ENCODE measurements around the gene C1orf21.

The C1orf21 gene

GRCh38 chr1:184557423-184558347 is 170.9 kb downstream of the C1orf21 start:
- Histone ChIP-seq H3K79me1 (ENCODE audit: low read length) (no peaks in the 10 kb centered on the region), H2BK12ac (ENCODE audit: low read length) (no peak overlapping the region), H3K79me2 (ENCODE audit: control insufficient read depth, insufficient read depth, low read length, poor library complexity) (no peaks in the 10 kb centered on the region), H3K23ac (ENCODE audit: low read length) (no peak overlapping the region), H3K36me3 (ENCODE audit: control insufficient read depth in 1 of 2, insufficient read depth in 2 of 2, low read length in 2 of 2) (no peaks in the 10 kb centered on the region), H3K27ac (ENCODE audit: low read depth, low read length) (no peak overlapping the region), H3K18ac (ENCODE audit: low read length) (no peak overlapping the region), H3K14ac (ENCODE audit: low read length) (no peak overlapping the region), H3K27me3 (ENCODE audit: insufficient read depth, low read length) (no peaks in the 10 kb centered on the region), H2BK120ac (ENCODE audit: insufficient read depth, low read length, poor library complexity) (no peak overlapping the region), H2AFZ (ENCODE audit: insufficient read depth, low read length, poor library complexity) (no peak overlapping the region), H4K12ac (ENCODE audit: low read depth, low read length) (no peak overlapping the region), H3K4ac (ENCODE audit: low read depth, low read length) (no peak overlapping the region), H3K9ac (ENCODE audit: low read length) (no peak overlapping the region), H3K4me2 (ENCODE audit: low read length) (no peak overlapping the region), H3K4me3 (ENCODE audit: low read depth, low read length) (no peak overlapping the region), H2BK5ac (ENCODE audit: low read depth, low read length, poor library complexity) (no peak overlapping the region), H2AK5ac (ENCODE audit: low read length) (no peak overlapping the region), H3K4me1 (ENCODE audit: control insufficient read depth in 1 of 2, insufficient read depth in 2 of 2, low read length in 2 of 2) (no peaks in the 10 kb centered on the region), H4K8ac (ENCODE audit: low read depth, low read length) (no peak overlapping the region), H3K9me3 (ENCODE audit: insufficient read depth, low read depth, low read length) (no peaks in the 10 kb centered on the region), H4K91ac (ENCODE audit: low read depth, low read length) (no peak overlapping the region)
- DNase-seq, result no peak
- no CpG with 5 or more reads among the region's 3 CpGs for WGBS (ENCODE audit: extremely low coverage, insufficient coverage, insufficient read length)

- Histone ChIP-seq H3K4me2 (ENCODE audit: low read length) (no peak overlapping the region), H3K9ac (ENCODE audit: low read length) (no peak overlapping the region), H3K23ac (ENCODE audit: low read length) (no peak overlapping the region), H3K18ac (ENCODE audit: low read length) (no peak overlapping the region), H4K8ac (ENCODE audit: low read depth, low read length) (no peak overlapping the region), H2AFZ (ENCODE audit: insufficient read depth, low read length, poor library complexity) (no peak overlapping the region), H3K14ac (ENCODE audit: low read length) (no peak overlapping the region), H3K79me1 (ENCODE audit: low read length) (no peaks in the 10 kb centered on the region), H3K4me1 (ENCODE audit: control insufficient read depth in 1 of 2, insufficient read depth in 2 of 2, low read length in 2 of 2) (no peaks in the 10 kb centered on the region), H4K12ac (ENCODE audit: low read depth, low read length) (no peak overlapping the region), H3K27me3 (ENCODE audit: insufficient read depth, low read length) (no peaks in the 10 kb centered on the region), H3K36me3 (ENCODE audit: control insufficient read depth in 1 of 2, insufficient read depth in 2 of 2, low read length in 2 of 2) (no peaks in the 10 kb centered on the region), H2BK5ac (ENCODE audit: low read depth, low read length, poor library complexity) (no peak overlapping the region), H2BK12ac (ENCODE audit: low read length) (no peak overlapping the region), H3K9me3 (ENCODE audit: insufficient read depth, low read depth, low read length) (no peaks in the 10 kb centered on the region), H4K91ac (ENCODE audit: low read depth, low read length) (no peak overlapping the region), H3K27ac (ENCODE audit: low read depth, low read length) (no peak overlapping the region), H2BK120ac (ENCODE audit: insufficient read depth, low read length, poor library complexity) (no peak overlapping the region), H3K79me2 (ENCODE audit: control insufficient read depth, insufficient read depth, low read length, poor library complexity) (no peaks in the 10 kb centered on the region), H2AK5ac (ENCODE audit: low read length) (no peak overlapping the region), H3K4ac (ENCODE audit: low read depth, low read length) (no peak overlapping the region), H3K4me3 (ENCODE audit: low read depth, low read length) (no peak overlapping the region)
- peak; percentile 3 to 31 for DNase-seq
Observed at GRCh38 chr1:184558691-184559090, 171.9 kb downstream of the C1orf21 start.

GRCh38 chr1:184559117-184559713 is 172.4 kb downstream of the C1orf21 start:
- Histone ChIP-seq H2BK120ac (ENCODE audit: insufficient read depth, low read length, poor library complexity) (no peak overlapping the region), H4K8ac (ENCODE audit: low read depth, low read length) (no peak overlapping the region), H3K4me3 (ENCODE audit: low read depth, low read length) (no peak overlapping the region), H3K14ac (ENCODE audit: low read length) (no peak overlapping the region), H2AFZ (ENCODE audit: insufficient read depth, low read length, poor library complexity) (no peak overlapping the region), H2AK5ac (ENCODE audit: low read length) (no peak overlapping the region), H3K4me2 (ENCODE audit: low read length) (no peak overlapping the region), H3K23ac (ENCODE audit: low read length) (no peak overlapping the region), H3K9ac (ENCODE audit: low read length) (no peak overlapping the region), H3K4me1 (ENCODE audit: control insufficient read depth in 1 of 2, insufficient read depth in 2 of 2, low read length in 2 of 2) (no peaks in the 10 kb centered on the region), H3K79me1 (ENCODE audit: low read length) (no peaks in the 10 kb centered on the region), H4K12ac (ENCODE audit: low read depth, low read length) (no peak overlapping the region), H3K27me3 (ENCODE audit: insufficient read depth, low read length) (no peaks in the 10 kb centered on the region), H3K9me3 (ENCODE audit: insufficient read depth, low read depth, low read length) (no peaks in the 10 kb centered on the region), H3K79me2 (ENCODE audit: control insufficient read depth, insufficient read depth, low read length, poor library complexity) (no peaks in the 10 kb centered on the region), H3K36me3 (ENCODE audit: control insufficient read depth in 1 of 2, insufficient read depth in 2 of 2, low read length in 2 of 2) (no peaks in the 10 kb centered on the region), H2BK12ac (ENCODE audit: low read length) (no peak overlapping the region), H3K27ac (ENCODE audit: low read depth, low read length) (no peak overlapping the region), H3K4ac (ENCODE audit: low read depth, low read length) (no peak overlapping the region), H2BK5ac (ENCODE audit: low read depth, low read length, poor library complexity) (no peak overlapping the region), H4K91ac (ENCODE audit: low read depth, low read length) (no peak overlapping the region), H3K18ac (ENCODE audit: low read length) (no peak overlapping the region)
- DNase-seq, result no peak
- WGBS (ENCODE audit: extremely low coverage, insufficient coverage, insufficient read length), result no CpG with 5 or more reads among the region's 1 CpG

GRCh38 chr1:184562806-184563205 is 176.0 kb downstream of the C1orf21 start:
- Histone ChIP-seq H3K9me3 (ENCODE audit: insufficient read depth, low read depth, low read length) (no peaks in the 10 kb centered on the region), H3K14ac (ENCODE audit: low read length) (no peak overlapping the region), H3K9ac (ENCODE audit: low read length) (no peak overlapping the region), H2BK12ac (ENCODE audit: low read length) (no peak overlapping the region), H3K27me3 (ENCODE audit: insufficient read depth, low read length) (no peaks in the 10 kb centered on the region), H3K23ac (ENCODE audit: low read length) (no peak overlapping the region), H4K91ac (ENCODE audit: low read depth, low read length) (no peak overlapping the region), H3K4me1 (ENCODE audit: control insufficient read depth in 1 of 2, insufficient read depth in 2 of 2, low read length in 2 of 2) (peaks cover 13 to 18% of the 10 kb centered on the region in 2 experiments), H3K27ac (ENCODE audit: low read depth, low read length) (no peak overlapping the region), H2BK120ac (ENCODE audit: insufficient read depth, low read length, poor library complexity) (no peak overlapping the region), H3K79me2 (ENCODE audit: control insufficient read depth, insufficient read depth, low read length, poor library complexity) (peaks cover 5% of the 10 kb centered on the region), H3K4ac (ENCODE audit: low read depth, low read length) (no peak overlapping the region), H3K79me1 (ENCODE audit: low read length) (no peaks in the 10 kb centered on the region), H2BK5ac (ENCODE audit: low read depth, low read length, poor library complexity) (no peak overlapping the region), H3K4me2 (ENCODE audit: low read length) (no peak overlapping the region), H3K36me3 (ENCODE audit: control insufficient read depth in 1 of 2, insufficient read depth in 2 of 2, low read length in 2 of 2) (no peaks in the 10 kb centered on the region), H2AFZ (ENCODE audit: insufficient read depth, low read length, poor library complexity) (no peak overlapping the region), H4K8ac (ENCODE audit: low read depth, low read length) (no peak overlapping the region), H3K18ac (ENCODE audit: low read length) (no peak overlapping the region), H3K4me3 (ENCODE audit: low read depth, low read length) (no peak overlapping the region), H2AK5ac (ENCODE audit: low read length) (no peak overlapping the region), H4K12ac (ENCODE audit: low read depth, low read length) (no peak overlapping the region)
- no CpG with 5 or more reads among the region's 1 CpG for WGBS (ENCODE audit: extremely low coverage, insufficient coverage, insufficient read length)
- no peak for DNase-seq

Data from trophoblast cell (in vitro differentiated cells and primary cell).